WERI-Rb-1 (cell line): ENCODE measurements around the gene EPB41L4B.
"Not testable (repeated sequence)": the region's sequence is repeated elsewhere in the genome, so short reads cannot be mapped to it uniquely, and the experiment has no call there.

Source experiments
- DNase-seq: peaks from one replicate; pipeline ENCODE4 v3.0.0-alpha.2; 2020
- H3K27ac ChIP-seq: fragments of 250-450 bp; sonication (Bioruptor Pico); 2 replicates; pipeline ENCODE4 v1.5.1; 2020; ENCODE audit warnings: mild to moderate bottlenecking, moderate library complexity
- H3K27me3 ChIP-seq: fragments of 250-450 bp; sonication (Bioruptor Pico); 2 replicates; pipeline ENCODE4 v1.5.1; 2021; ENCODE audit warnings: mild to moderate bottlenecking, low read depth, moderate library complexity; ENCODE audit not compliant: insufficient read depth, severe bottlenecking
- H3K36me3 ChIP-seq: fragments of 250-450 bp; sonication (Bioruptor Pico); 2 replicates; pipeline ENCODE4 v1.5.1; 2020; ENCODE audit warnings: mild to moderate bottlenecking, moderate library complexity
- H3K4me3 ChIP-seq: 2 replicates; pipeline ENCODE4 v1.5.1; 2011; ENCODE audit warnings: low read depth, mild to moderate bottlenecking, control low read depth, low read length
- H3K9me3 ChIP-seq: fragments of 250-450 bp; sonication (Bioruptor Pico); 2 replicates; pipeline ENCODE4 v1.5.1; 2021; ENCODE audit warnings: mild to moderate bottlenecking, moderate library complexity; ENCODE audit not compliant: severe bottlenecking
- TF ChIP-seq, protein P1 (sequence below): IDR thresholded peaks from 2 replicates; pipeline ENCODE4 v1.5.1; 2011; ENCODE audit warnings: low read depth, mild to moderate bottlenecking, control low read depth, inconsistent platforms, low read length

Gene EPB41L4B

DNA sequence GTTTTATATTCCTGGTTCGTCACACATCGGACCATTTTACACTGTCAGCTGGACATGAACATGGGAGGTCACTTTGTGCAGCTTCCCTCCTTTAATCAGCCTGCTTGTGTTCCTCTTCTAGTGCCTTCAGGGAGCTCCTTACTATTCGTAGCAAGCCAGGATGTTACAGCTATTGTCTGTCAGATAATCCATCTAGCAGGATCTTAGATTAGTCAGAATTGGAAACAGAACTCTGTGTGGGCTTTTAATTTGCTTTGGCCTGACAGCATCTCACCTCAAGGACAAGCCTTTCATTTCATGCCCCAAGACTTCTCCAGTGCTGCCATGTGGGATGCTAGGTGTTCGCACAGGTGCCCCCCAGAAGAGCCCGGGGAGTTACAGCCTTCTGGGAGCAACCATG lies 30.2 kb upstream of the EPB41L4B start:
- H3K36me3 ChIP-seq, result no peaks in the 10 kb centered on the region
- no peak for DNase-seq
- no peaks in the 10 kb centered on the region for H3K9me3 ChIP-seq
- H3K27ac ChIP-seq, result no peak overlapping the region
- TF ChIP-seq, protein P1, sequence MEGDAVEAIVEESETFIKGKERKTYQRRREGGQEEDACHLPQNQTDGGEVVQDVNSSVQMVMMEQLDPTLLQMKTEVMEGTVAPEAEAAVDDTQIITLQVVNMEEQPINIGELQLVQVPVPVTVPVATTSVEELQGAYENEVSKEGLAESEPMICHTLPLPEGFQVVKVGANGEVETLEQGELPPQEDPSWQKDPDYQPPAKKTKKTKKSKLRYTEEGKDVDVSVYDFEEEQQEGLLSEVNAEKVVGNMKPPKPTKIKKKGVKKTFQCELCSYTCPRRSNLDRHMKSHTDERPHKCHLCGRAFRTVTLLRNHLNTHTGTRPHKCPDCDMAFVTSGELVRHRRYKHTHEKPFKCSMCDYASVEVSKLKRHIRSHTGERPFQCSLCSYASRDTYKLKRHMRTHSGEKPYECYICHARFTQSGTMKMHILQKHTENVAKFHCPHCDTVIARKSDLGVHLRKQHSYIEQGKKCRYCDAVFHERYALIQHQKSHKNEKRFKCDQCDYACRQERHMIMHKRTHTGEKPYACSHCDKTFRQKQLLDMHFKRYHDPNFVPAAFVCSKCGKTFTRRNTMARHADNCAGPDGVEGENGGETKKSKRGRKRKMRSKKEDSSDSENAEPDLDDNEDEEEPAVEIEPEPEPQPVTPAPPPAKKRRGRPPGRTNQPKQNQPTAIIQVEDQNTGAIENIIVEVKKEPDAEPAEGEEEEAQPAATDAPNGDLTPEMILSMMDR, result no peak
- no peaks in the 10 kb centered on the region for H3K27me3 ChIP-seq
- H3K4me3 ChIP-seq, result no peak overlapping the region

DNA sequence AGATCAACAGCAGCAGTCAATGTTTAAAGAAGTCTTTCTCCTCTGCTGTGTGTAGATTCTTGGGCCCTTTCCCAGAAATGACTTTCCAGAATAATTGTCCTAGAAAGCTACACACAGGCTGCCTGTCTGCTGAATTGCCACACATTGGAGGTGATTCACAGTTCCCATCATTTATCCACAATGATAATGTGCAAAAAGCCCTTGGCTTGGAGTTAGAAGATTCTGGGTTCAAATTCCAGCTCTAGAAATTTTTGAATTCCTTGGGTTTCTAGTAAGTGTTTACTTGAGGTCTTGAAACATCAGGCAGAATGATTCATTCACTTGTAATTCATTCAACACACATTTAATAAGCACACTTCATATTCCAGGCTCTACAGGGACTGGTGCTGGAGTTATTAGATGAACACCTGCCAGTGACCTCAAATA lies 28.6 kb upstream of the EPB41L4B start:
- Histone ChIP-seq H3K27me3 (no peaks in the 10 kb centered on the region), H3K4me3 (no peak overlapping the region), H3K27ac (no peak overlapping the region), H3K9me3 (no peaks in the 10 kb centered on the region), H3K36me3 (no peaks in the 10 kb centered on the region)
- no peak for DNase-seq
- TF ChIP-seq, protein P1, result no peak

DNA sequence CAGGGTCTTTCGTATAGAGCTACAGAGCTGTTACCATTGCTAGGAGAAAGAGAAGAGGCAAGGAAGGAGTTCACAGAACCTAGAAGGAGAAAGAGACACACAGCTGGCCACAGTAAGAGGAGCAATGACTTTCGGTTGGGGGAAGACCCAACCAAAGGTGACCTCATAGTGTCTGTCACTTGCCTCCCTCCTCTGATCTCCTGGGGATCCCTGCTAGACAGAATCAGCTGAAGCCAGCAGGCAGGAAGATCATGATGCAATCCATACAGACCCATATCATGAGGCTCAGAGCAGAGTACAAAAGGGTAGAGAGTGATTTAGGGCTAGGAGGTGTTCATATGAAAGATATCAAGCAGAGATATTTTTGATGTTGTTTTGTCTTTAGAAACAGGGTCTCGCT lies 26.0 kb upstream of the EPB41L4B start:
- TF ChIP-seq, protein P1, result no peak
- no peak for DNase-seq
- Histone ChIP-seq H3K9me3 (no peaks in the 10 kb centered on the region), H3K27ac (no peak overlapping the region), H3K36me3 (no peaks in the 10 kb centered on the region), H3K4me3 (no peak overlapping the region), H3K27me3 (no peaks in the 10 kb centered on the region)

DNA sequence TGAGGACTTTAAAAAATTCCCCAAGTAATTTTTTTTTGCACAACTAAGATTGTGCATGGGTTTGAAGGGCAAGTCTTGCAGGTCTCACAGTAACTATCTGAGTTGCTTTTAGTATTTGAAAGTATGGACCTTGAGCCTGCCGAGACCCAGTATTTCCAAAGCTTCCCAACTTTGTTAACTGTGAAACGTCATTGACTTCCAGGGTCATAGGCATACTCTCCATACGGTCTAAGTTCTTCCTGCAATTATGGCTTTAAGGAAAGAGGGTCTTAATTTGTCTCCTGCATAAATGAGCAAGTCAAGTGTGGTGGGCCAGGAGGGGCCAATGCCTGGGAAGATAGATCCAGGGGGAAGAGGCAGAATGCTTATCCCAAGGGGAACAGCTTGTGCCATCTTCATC lies 24.0 kb upstream of the EPB41L4B start:
- no peaks in the 10 kb centered on the region for H3K36me3 ChIP-seq
- DNase-seq, result no peak
- H3K4me3 ChIP-seq, result no peak overlapping the region
- no peaks in the 10 kb centered on the region for H3K9me3 ChIP-seq
- no peaks in the 10 kb centered on the region for H3K27me3 ChIP-seq
- no peak overlapping the region for H3K27ac ChIP-seq
- TF ChIP-seq, protein P1, result no peak

DNA sequence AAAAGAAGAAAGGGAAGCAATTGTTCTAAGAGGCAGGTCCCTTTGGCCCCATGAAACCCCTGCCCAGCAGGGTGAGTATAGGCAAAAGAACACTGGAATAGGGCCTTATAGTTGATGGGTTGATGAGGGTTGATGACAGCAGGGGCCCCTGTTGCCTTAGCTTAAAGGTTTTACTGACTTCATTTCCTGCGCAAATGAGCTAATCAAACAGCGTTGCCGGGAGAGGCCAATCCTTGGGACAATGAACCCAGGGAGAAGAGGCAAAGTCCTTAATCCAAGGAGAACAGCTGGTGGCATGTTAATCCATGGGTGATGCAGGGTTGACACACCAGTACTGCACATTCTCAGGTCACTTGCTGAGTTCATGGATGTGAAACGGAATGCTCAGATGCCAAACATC lies 22.0 kb upstream of the EPB41L4B start:
- peak overlapping the region; percentile 35 for H3K27ac ChIP-seq
- H3K9me3 ChIP-seq, result no peaks in the 10 kb centered on the region
- DNase-seq, result peak; percentile 96
- TF ChIP-seq, protein P1, result peak; percentile 14; the same call in 1 of the 2 replicates
- no peaks in the 10 kb centered on the region for H3K27me3 ChIP-seq
- H3K36me3 ChIP-seq, result no peaks in the 10 kb centered on the region
- no peak overlapping the region for H3K4me3 ChIP-seq

DNA sequence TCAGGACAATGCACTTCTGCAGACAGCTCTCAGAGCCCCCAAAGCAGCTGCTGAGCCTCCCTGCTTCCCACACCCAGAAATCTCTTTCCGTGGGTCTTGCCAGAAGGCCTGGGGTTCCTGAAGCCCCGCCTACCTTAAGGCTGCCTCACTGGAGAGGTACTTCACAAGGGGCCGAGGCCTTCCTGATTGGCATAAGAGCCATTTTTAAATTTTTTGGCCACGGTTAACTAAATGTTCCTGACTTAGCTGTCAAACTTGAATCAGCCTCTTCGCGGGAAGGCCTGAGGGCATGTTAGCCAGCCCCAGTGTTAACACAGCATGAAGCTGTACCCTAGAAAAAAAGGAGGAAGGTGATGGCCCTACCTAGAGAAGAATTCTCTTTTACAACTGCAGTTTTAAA lies 20.7 kb upstream of the EPB41L4B start:
- DNase-seq, result no peak
- H3K9me3 ChIP-seq, result no peaks in the 10 kb centered on the region
- TF ChIP-seq, protein P1, result no peak
- no peaks in the 10 kb centered on the region for H3K27me3 ChIP-seq
- no peak overlapping the region for H3K4me3 ChIP-seq
- H3K36me3 ChIP-seq, result no peaks in the 10 kb centered on the region
- H3K27ac ChIP-seq, result no peak overlapping the region; the same call in 1 of the 2 replicates

DNA sequence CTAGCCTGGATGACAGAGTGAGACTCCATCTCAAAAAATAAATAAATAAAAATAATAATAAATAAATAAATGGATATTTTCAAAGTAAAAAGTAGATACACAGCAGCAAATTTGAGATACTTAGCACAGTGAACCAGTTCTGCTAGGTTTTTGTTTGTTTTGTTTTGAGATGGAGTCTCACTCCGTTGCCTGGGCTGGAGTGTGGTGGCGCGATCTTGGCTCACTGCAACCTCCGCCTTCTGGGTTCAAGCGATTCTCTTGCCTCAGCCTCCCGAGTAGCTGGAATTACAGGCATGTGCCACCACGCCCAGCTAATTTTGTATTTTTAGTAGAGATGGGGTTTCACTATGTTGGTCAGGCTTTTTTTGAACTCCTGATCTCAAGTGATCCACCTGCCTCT lies 20.1 kb upstream of the EPB41L4B start:
- not testable (repeated sequence) for H3K36me3 ChIP-seq, H3K9me3 ChIP-seq, H3K27me3 ChIP-seq, H3K4me3 ChIP-seq, H3K27ac ChIP-seq, DNase-seq
